8988T (cell line): ENCODE data around the gene SLC13A3.

Experiments
- DNase-seq: peaks from one replicate; pipeline ENCODE4 v3.0.0; 2011

Gene SLC13A3, protein sequence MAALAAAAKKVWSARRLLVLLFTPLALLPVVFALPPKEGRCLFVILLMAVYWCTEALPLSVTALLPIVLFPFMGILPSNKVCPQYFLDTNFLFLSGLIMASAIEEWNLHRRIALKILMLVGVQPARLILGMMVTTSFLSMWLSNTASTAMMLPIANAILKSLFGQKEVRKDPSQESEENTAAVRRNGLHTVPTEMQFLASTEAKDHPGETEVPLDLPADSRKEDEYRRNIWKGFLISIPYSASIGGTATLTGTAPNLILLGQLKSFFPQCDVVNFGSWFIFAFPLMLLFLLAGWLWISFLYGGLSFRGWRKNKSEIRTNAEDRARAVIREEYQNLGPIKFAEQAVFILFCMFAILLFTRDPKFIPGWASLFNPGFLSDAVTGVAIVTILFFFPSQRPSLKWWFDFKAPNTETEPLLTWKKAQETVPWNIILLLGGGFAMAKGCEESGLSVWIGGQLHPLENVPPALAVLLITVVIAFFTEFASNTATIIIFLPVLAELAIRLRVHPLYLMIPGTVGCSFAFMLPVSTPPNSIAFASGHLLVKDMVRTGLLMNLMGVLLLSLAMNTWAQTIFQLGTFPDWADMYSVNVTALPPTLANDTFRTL

DNA sequence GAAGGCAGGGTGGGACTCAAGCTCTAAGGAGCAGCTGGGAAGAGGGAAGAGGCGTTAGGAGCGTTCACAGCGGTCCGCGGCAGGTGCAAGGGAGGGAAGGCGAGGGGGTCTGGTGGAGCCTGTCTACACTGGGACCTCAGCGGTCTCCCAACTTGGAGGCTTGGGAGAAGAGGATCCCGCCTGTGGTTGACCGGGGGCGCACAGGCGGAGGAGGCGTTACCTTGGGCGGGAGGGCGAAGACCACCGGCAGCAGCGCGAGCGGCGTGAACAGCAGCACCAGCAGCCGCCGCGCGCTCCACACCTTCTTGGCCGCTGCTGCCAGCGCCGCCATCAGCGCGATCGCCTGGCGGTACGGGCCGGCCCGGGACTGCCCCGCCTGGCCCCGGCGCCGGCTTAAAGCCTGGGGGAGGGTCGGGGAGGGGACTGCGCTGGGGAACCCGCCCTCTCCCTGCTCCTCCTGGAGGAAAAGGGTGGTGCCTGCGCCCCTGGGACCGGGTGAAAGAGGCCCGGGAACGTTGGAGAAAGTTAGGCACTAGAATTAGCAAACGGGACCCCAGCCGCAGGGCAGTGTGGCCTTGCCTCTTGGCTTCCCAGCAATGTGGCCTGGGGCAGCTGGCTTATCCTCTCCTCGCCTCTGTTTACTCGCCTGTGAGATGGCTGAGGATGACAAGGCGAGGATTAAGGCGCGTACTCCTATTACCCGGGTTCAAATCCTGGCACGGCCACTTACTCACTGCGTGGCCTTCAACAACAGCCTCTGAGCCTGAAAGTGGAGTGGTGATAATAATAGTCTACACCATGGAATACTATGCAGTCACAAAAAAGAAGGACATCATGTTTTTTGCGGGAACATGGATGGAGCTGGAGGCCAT lies at the start of gene SLC13A3:
SLC13A3 (minus strand) TSS at position 369 of the 872 bp plus-strand sequence; CDS start at position 331, 38 bp downstream.
- DNase-seq: no peak

DNA sequence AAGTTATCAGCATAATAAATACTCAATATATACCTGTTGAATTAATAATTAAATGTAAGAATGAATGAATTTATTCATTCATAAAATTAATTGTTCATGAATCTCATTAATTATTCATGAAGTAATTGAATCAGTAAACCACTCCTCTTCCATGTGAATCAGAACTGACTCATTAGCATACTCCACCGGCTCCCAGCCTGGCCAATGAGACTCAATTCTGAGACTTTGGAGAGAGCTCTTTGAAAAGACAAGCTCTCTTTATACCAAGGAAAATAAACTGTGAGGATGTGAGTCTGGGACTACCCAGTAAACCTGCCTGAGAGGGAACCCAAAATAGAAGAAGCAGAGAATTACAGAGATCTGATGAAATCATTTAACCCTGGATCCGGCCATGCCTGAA lies 49.8 kb upstream of the SLC13A3 start:
- no peak for DNase-seq

DNA sequence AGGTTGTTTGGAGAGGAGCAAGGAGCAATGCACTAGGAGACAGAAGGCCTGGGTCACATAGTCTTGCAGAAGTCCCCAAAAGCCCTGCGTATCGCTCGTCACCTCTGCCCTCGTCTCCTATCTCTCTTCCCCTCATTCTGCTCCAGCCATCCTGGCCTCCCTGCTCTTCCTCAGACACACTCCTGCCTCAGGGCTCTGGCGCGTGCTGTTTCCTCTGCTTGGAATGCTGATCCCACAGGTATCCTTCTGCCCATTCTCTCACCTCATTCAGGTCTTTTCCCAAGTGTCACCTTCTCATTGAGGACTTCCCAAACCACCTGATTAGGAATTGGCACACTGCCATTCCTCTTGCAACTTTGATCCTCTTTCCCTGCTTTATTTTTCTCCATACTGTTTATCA lies 49.2 kb upstream of the SLC13A3 start:
- no peak for DNase-seq

DNA sequence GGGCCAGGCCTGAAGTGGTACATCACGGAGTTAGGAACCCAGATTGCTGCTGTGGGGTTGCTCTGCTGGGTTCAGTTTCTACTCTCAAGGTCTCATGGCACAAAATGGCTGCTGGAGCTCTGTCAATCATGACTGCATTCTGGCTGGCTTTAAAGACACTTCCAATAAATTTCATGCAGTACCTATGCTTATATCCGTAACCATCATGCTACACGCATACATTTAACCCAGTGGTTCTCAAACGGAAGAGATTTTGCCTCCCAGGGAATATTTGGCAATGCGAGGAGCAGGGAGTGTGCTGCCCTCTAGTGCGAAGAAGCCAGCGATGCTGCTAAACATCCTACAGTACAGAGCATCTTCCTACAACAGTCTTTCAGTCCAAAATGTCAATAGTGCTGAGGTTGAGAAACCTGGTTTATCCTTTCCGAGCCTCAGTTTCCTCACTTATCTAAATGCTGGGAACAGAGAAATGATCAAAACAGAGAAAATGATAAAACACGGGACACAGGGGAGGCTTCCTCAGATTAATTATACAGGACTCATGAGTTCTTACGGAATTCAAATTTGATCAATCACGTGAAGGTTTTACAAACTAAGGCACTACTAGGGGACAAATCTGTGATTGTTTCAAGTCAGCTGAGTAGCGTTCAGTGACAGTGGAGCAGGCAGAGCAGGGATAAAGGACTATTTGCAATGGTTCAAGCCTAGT lies 48.5 kb upstream of the SLC13A3 start:
- DNase-seq: no peak

DNA sequence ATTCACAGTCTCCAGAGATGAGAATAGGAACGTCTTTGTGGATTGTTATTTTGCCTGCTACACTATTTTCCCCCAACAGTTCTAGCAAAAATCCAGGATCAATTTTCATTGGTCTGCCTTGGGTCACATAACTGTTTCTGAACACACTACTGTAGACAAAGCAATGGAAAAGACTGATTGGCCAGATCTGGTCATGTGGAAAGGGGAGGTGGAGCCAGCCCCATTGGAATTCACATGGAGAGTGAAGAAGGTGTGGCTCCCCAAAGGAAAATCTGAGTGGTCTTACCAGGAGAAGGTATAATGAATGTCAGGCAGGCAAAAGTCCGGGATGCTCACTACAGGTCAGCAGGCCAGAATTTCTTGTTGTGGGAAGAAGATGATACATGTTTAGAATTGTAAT lies 47.5 kb upstream of the SLC13A3 start:
- no peak for DNase-seq

DNA sequence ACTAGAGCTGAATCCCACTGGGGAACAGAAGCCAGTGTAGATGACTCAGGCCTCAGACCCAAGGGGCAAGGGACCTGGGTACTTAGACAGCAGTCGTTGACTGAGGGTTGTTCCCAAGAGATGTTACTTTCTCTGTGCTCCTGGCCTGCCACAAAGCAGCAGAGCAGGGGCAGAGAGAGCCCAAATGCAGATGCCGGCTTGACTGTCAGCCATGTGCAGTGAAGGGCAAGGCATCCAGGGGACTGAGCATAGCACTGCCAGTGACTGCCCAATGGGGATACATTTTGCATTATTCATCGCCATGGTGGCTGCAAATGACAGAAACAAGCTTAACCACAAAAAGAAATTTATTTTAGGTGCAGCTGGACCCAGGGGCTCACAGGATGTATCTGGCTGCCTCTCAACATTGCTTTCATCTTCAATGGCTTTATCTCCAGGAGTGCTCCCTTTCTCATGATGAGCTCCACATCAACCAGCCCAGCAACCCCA lies 45.6 kb upstream of the SLC13A3 start:
- DNase-seq: no peak

DNA sequence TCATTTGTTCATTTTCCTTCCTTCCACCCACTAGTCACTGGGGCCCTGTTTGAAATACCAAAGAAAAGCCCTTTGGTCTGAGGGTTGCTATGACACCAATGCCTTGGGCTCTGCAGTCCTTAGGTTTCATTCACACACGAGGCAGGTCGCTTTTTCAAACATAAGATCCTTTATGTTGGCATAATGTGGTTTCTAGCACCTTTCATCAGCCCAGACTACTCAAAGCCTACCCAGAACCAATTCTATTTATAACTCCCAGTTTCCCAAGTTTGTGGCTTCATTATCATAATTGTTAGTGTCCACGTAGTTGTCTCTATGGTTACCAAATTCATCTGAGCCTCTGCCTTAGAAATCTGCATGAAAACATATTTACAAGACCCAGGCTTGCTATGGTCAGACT lies 44.6 kb upstream of the SLC13A3 start:
- no peak for DNase-seq

DNA sequence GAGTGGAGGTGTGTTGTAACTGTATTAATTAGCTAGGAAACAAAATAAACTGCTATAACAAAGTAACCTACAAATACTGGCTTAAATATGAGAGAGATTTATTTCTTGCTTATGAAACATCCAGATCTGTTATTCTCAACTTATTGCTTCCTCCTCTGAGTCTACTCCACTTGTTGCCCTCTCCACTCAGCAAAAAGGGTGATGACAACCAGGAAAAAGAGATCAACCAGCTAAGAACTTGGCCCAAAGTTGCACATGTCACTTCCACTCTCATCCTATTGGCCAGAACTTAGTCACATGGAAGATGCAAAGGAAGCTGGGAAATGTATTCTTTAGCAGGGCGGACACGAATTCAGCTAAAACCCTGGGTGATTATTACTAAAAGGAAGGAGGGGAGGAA lies 43.2 kb upstream of the SLC13A3 start:
- no peak for DNase-seq

DNA sequence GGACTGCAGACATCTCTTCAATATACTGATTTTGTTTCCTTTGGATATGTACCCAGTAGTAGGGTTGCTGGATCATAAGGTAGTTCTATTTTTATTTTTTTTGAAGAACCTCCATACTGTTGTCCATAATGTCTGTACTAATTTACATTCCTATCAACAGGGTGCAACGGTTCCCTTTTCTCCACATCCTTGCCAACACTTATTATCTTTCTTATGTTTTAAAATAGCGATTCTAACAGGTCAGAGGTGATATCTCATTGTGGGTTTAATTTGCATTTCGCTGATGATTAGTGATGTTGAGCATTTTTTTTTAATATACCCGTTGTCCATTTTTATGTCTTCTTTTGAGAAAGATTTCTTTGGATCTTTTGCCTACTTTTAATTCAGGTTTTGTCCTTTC lies 39.9 kb upstream of the SLC13A3 start:
- no peak for DNase-seq

DNA sequence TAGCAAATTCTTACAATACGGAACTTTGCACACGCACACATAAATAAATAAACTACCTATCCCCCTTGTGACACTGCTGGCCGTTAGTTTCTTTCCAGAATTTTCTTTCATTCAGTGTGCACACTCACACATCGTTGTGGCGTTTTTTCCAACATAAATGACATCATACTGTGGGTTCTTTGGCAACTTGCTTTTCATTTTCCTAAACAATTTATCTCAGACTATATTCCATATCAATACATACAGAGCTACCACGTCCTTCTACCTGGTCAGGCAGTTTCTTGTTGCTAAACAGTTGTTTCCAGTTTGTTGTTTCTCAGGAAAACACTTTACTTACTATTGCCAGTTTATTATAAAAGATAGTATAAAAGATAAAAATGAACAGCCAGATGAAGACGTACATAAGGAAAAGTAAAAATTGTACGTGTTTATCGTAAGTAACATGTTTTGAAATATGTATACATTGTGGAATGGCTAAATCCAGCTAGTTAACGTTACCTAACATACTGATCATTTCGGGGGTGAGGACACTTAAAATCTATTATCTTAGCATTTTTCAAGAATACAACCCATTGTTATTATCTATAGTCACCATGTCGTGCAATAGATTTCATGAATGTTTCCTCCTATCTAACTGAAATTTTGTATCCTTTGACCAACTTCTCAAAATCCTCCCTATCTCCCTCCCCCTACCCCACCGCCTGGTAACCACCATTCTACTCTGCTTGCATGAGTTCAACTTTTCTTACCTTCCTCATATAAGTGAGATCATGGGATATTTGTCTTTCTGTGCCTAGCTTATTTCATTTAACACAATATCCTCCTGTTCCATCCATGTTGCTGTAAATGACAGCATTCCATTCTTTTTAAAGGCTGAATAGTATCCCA lies 39.2 kb upstream of the SLC13A3 start:
- DNase-seq: no peak

DNA sequence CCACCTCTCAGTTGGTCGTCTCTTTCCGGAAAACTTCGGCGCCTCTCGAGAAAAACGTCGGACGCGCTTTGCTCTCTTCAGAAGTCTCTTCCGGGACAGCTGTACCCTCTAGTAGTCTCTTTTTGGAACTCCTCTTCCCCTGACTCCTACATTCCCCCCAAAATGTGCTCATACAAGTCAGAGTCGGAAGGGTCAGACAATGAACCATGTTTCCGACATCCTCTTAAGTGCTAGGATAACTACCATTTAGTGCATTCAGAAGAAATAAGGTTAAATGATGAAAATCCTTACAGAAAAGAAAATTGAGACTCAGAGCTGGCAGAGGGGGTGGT lies 38.5 kb upstream of the SLC13A3 start:
- DNase-seq: no peak

DNA sequence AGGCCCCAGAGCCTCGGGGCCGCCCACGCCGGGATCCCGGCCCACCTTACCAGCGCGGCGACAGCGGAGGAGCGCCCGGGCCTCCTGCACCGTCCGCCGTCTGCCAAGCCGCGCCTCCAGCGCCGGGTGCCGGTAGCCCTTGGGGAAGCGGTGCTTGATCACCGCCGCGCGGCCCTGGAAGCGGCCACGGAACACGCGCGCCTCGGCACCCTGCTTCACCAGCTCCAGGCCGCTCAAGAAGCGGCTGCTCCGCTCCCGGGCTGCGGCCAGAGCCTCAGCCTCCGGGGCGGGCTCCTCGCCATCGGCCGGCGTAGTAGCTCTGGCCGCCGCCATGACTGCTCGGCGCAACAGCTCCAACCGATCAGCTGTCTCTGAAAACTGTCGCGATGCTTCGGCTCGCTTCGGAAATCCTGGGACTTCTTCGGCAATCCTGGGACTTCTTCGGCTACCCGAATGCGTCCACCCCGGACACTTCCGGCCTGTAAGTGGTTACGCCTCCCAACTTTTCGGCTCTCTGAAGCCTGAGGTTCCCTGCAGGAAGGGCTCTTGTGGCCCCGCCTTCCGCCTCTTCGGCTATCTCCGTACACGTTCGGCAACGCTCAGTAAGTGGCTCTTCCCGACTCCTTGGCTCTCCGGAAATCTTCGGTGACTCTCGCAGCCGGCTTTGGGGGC lies 38.0 kb upstream of the SLC13A3 start, which contains the start of gene TP53RK:
TP53RK (minus strand) TSS at position 363 of the 672 bp plus-strand sequence; CDS start at position 333, 30 bp downstream.
- DNase-seq: peak; percentile 87

DNA sequence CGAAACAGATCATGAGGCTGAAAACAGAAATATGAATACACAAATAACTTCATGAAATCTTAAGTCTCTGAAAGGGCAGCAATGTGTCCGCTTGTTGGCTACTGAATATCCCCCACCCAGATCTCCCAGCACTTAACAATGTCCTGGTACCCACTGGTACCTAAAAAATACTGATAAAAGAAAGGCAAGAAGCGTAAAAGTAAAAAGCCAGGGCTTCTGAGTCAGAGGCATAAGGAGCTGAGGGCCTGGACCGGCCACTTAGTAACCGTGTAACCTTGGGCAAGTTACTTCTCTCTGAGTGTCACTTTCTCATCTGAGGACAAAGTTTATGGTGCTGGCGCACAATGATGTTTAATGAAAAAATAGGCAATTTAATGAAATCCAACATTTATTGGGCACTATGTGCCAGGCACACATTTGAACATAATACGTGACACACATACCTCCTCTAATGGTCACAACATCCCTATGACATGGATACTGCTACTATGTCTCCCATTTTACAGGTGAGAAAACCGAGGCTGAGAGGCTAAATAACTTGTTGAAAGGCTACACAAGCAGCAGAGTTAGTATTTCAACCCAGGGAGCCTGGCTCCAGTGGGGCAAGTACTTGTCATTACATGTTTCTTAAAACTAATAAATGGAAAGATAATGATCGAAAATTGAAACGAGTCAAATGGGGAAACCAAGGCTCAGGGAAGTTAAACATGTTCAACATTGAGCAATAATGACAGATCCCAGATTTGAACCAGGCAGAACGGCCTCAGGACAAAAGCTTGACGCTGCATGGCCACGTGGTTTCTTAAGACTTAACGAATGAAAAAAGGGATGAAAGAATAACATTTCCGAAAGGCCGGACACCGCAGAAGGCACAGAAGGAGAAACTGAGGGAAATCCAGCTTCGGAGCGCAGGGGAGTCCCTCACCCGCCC lies 37.2 kb upstream of the SLC13A3 start:
- no peak for DNase-seq

DNA sequence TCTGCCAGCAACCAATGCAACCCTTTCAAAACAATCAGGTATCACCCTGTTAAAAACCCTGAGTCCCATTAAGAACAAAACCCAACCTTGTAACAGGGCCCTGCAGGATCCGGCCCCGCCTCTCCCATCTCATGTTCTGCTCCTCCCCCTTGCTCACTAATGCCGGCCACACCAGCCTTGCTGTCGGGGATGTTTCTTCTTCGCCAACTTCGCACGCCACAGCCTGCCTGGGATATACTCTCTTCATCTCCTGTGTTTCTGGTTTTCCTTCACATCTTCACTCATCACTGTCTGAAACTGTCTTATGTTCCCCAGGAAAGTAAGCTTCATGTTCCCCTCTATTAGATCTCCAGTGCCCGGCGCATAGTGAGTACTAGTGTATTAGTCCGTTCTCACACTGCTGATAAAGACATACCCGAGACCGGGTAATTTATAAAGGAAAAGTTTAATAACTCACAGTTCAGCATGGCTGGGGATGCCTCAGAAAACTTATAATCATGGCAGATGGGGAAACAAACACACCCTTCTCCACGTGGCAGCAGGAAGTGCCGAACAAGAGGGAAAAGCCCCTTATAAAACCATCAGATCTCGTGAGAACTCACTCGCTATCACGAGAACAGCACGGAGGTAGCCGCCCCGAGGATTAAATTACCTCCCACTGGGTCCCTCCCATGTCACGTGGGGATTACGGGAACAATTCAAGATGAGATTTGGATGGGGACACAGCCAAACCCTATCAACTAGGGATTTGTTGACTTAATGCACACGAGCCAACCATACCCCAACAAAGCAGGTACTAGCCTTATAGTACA lies 32.9 kb upstream of the SLC13A3 start:
- DNase-seq: no peak

DNA sequence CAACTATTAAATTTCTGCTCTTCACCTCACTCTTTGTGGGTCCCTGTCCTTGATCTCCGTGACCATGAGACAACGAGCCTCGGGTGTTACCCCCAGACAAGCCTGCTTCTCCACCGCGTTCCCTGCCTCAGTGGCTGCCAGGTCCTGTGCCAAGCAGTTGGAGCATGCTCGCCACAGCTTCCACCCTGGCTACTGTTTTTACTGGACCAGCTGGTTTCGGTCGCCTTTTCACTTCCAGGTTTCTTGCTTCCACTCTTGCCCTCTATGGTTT lies 32.3 kb upstream of the SLC13A3 start:
- DNase-seq: no peak

DNA sequence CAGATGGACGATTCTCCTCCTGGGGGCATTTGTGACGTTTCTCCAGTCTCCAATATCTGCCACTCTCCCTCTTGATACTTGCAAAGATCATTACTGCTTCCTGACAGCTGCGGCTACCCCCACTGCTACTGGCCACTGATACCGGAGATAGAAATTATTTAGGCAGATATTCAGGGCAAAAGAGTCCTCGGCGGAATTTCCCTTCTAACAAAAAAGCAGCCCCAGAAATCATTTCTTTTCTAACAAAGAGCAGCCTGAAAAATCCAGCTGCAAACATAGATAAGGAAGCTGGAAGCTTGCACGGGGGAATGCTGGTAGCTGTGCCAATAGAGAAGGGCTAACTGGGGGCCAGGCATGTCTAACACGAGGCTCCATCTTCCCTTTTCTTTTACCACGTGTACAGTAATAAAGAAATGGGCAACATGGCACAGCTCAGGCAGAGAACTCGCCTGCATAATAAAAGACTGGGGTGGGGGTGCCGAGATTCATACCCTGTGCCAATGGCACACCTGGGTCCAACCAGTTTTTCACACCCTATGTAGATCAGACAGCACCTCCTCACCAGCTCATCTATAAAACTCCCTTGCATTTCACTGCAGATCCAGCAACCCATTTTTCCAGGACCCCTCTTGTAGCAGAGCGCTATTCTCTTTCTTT lies 31.9 kb upstream of the SLC13A3 start:
- no peak for DNase-seq

DNA sequence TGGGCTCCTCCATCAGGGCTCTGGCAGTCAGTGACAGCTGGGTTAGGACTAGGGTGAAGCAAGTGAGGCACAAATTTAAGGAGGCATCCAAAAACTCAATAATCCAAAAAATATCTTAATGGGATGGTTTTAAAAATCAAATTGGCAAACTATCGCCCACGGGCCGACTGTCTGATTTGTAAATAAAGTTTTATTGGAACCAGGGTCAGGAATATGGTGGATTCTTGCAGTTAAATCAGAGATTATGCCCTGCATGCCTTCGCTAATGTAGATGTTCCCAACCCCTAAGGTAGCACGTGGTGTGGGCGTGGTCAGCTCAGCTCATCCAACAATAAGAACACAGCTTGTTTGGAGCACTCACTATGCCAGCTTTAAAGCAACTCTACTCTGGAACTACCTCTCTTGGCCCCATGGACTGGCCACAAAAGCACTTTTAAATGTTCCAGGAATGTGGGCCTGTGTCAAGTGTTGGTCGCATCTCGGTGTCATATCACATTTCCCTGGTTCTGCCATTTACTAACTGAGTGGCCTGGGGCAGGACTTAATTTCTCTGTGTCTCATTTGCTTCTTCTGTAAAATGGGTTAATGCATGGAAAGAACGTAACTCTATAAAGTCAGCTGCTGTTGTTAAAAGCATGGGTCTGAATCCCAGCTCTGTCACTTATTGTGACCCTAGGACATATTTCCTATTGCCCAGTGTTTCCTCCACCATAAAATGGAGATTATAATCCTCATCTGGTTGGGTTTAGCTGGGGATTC lies 31.0 kb upstream of the SLC13A3 start:
- DNase-seq: no peak
